DOHH2 (cell line): Measurements from ENCODE around the gene FNDC11.

Experiments
- H3F3A ChIP-seq: fragments of 200-600 bp; sonication (generic), shearing (Covaris generic); 2 replicates; pipeline ENCODE4 v1.6.0; 2016; ENCODE audit warnings: antibody characterized with exemption, mild to moderate bottlenecking; ENCODE audit not compliant: control insufficient read depth, insufficient read depth
- H3K27ac ChIP-seq: fragments of 200-600 bp; sonication (generic); 2 replicates; pipeline ENCODE4 v1.5.1; 2014; ENCODE audit warnings: low read depth, mild to moderate bottlenecking, low read length, moderate library complexity
- H3K27me3 ChIP-seq: fragments of 200-600 bp; sonication (generic); 2 replicates; pipeline ENCODE4 v1.6.1; 2014; ENCODE audit warnings: mild to moderate bottlenecking, low read length, mixed read lengths; ENCODE audit not compliant: control insufficient read depth
- H3K36me3 ChIP-seq: fragments of 200-600 bp; sonication (generic); 2 replicates; pipeline ENCODE4 v1.6.1; 2014; ENCODE audit warnings: mild to moderate bottlenecking, low read length, moderate library complexity, mixed read lengths; ENCODE audit not compliant: control insufficient read depth
- H3K4me1 ChIP-seq: fragments of 200-600 bp; sonication (generic); 2 replicates; pipeline ENCODE4 v1.6.1; 2014; ENCODE audit warnings: mild to moderate bottlenecking, low read length, mixed read lengths; ENCODE audit not compliant: control insufficient read depth
- H3K4me2 ChIP-seq: fragments of 200-600 bp; sonication (generic); 2 replicates; pipeline ENCODE4 v1.6.0; 2014; ENCODE audit warnings: mild to moderate bottlenecking, low read length, moderate library complexity
- H3K4me3 ChIP-seq: fragments of 200-600 bp; sonication (generic); 2 replicates; pipeline ENCODE4 v1.5.1; 2014; ENCODE audit warnings: mild to moderate bottlenecking, low read length, mixed read lengths
- H3K79me2 ChIP-seq: fragments of 200-600 bp; sonication (generic); 2 replicates; pipeline ENCODE4 v1.6.1; 2014; ENCODE audit warnings: mild to moderate bottlenecking, low read length, mixed read lengths; ENCODE audit not compliant: control insufficient read depth
- H3K9me2 ChIP-seq: fragments of 200-600 bp; sonication (generic); replicated peaks from 2 replicates; pipeline ENCODE4 v1.6.1; 2014; ENCODE audit warnings: mild to moderate bottlenecking, low read length, mixed read lengths; ENCODE audit not compliant: control insufficient read depth
- H3K9me3 ChIP-seq: fragments of 200-600 bp; sonication (generic); 2 replicates; pipeline ENCODE4 v1.6.1; 2014; ENCODE audit warnings: antibody characterized with exemption, low read length, mixed read lengths; ENCODE audit not compliant: control insufficient read depth, insufficient read depth
- H4K20me1 ChIP-seq: fragments of 200-600 bp; sonication (generic); 2 replicates; pipeline ENCODE4 v1.6.0; 2014; ENCODE audit warnings: low read depth, mild to moderate bottlenecking, antibody characterized with exemption, low read length, moderate library complexity; ENCODE audit not compliant: control insufficient read depth, insufficient read depth
- CTCF ChIP-seq: fragments of 200-600 bp; sonication (generic); IDR thresholded peaks from one replicate; pipeline ENCODE4 v1.5.1; 2014; ENCODE audit warnings: antibody characterized with exemption, mild to moderate bottlenecking, low read depth, low read length; ENCODE audit not compliant: poor library complexity, severe bottlenecking
- EZH2phosphoT487 ChIP-seq: fragments of 200-600 bp; sonication (generic); IDR thresholded peaks from 2 replicates; pipeline ENCODE4 v1.6.1; 2017; ENCODE audit warnings: borderline replicate concordance, mild to moderate bottlenecking, antibody characterized with exemption, low read length, moderate library complexity, mixed read lengths

Gene FNDC11

GRCh38 chr20:63545814-63546213 lies 8.1 kb upstream of the FNDC11 start:
- no peak overlapping the region for H3K4me3 ChIP-seq
- peaks cover 55% of the 10 kb centered on the region for H3K27me3 ChIP-seq
- no peaks in the 10 kb centered on the region for H3F3A ChIP-seq
- H4K20me1 ChIP-seq: peaks cover 4% of the 10 kb centered on the region; the same call in 1 of the 2 replicates
- H3K27ac ChIP-seq: no peak overlapping the region
- H3K36me3 ChIP-seq: no peaks in the 10 kb centered on the region
- no peaks in the 10 kb centered on the region for H3K79me2 ChIP-seq
- TF ChIP-seq CTCF (no peak), EZH2phosphoT487 (no peak)
- H3K4me1 ChIP-seq: peaks cover 11% of the 10 kb centered on the region
- H3K4me2 ChIP-seq: no peak overlapping the region
- H3K9me3 ChIP-seq: no peaks in the 10 kb centered on the region
- no peaks in the 10 kb centered on the region for H3K9me2 ChIP-seq

GRCh38 chr20:63546256-63546955 lies 7.6 kb upstream of the FNDC11 start:
- Histone ChIP-seq H3K9me3 (no peaks in the 10 kb centered on the region), H3F3A (no peaks in the 10 kb centered on the region), H3K27me3 (peaks cover 60% of the 10 kb centered on the region), H4K20me1 (peaks cover 4% of the 10 kb centered on the region; the same call in 1 of the 2 replicates), H3K79me2 (no peaks in the 10 kb centered on the region), H3K4me1 (peaks cover 11% of the 10 kb centered on the region), H3K27ac (no peak overlapping the region), H3K4me2 (no peak overlapping the region), H3K4me3 (no peak overlapping the region), H3K9me2 (no peaks in the 10 kb centered on the region), H3K36me3 (no peaks in the 10 kb centered on the region)
- TF ChIP-seq EZH2phosphoT487: no peak
- no peak for TF ChIP-seq CTCF

GRCh38 chr20:63546956-63547724 lies 6.8 kb upstream of the FNDC11 start:
- Histone ChIP-seq H3F3A (no peaks in the 10 kb centered on the region), H3K4me3 (no peak overlapping the region), H3K79me2 (no peaks in the 10 kb centered on the region), H3K9me3 (no peaks in the 10 kb centered on the region), H3K27me3 (peaks cover 60% of the 10 kb centered on the region), H3K27ac (no peak overlapping the region), H3K4me1 (peaks cover 14% of the 10 kb centered on the region), H3K36me3 (no peaks in the 10 kb centered on the region), H3K4me2 (no peak overlapping the region), H3K9me2 (no peaks in the 10 kb centered on the region), H4K20me1 (peaks cover 4% of the 10 kb centered on the region; the same call in 1 of the 2 replicates)
- no peak for TF ChIP-seq CTCF
- no peak for TF ChIP-seq EZH2phosphoT487
